Measurements from ENCODE around the gene TMEM51. TPM values are rescaled to one million over a fixed set of nuclear protein-coding genes. Genes with fewer than 3 reads are reported as not detected.

TMEM51 gene
- total and polyA plus RNA-seq, 10 of the 15 experiments (the other 5 are each of a cell fraction or from before 2014, with no cell fraction given) = 0.55 to 4.8 (median 3.1) TPM

GRCh38 chr1:15174615-15174983, 21.1 kb downstream of the TMEM51 start:
- H3K4me2 ChIP-seq (ENCODE audit: control insufficient read depth, insufficient read depth) = no peak overlapping the region
- ChIA-PET SMC1A (ENCODE audit: uncharacterized antibody, unreplicated experiment) (interaction anchor here (0.8 to 3.2 kb wide), 7 partner anchors 10 to 97 kb away, joined by 3 to 17 read pairs (median 6); no protein-coding TSS in a partner anchor), CTCF (interaction anchor here (1.0 to 2.2 kb wide), 4 partner anchors 17 to 97 kb away, joined by 3 to 7 read pairs (median 5); partner anchors contain the start of gene TMEM51), POLR2A (interaction anchor here (2.1 to 3.1 kb wide), 2 partner anchors 9 to 19 kb away, joined by 5 to 12 read pairs; no protein-coding TSS in a partner anchor), RAD21 (ENCODE audit: unreplicated experiment) (interaction anchor here (1.3 kb wide), 1 partner anchor 46 kb away, joined by 4 read pairs; no protein-coding TSS in a partner anchor)
- WGBS (ENCODE audit: insufficient coverage, insufficient replicate concordance, low lambda C conversion rate, missing lambda C conversion rate) = 16% methylated on average over 3 of the region's 3 CpGs
- in situ Hi-C loops (cut with MboI) (no loop called here), intact Hi-C loops (cut with micrococcal nuclease; ENCODE audit: unreplicated experiment) (no loop called here)
- peaks cover 5% of the 10 kb centered on the region for H3K79me2 ChIP-seq (ENCODE audit: control insufficient read depth, insufficient read depth, low read length)
- no peak overlapping the region; the same call in 1 of the 2 replicates for H3K27ac ChIP-seq (ENCODE audit: control insufficient read depth, insufficient read depth)
- no peaks in the 10 kb centered on the region for H4K20me1 ChIP-seq (ENCODE audit: control insufficient read depth, insufficient read depth)
- no peak for ATAC-seq
- BruUV-seq (replicated peaks) = no TSS peak
- peaks cover 44% of the 10 kb centered on the region for H3K4me1 ChIP-seq (ENCODE audit: control insufficient read depth, insufficient read depth, low read length)
- no peak overlapping the region for H3K9ac ChIP-seq (ENCODE audit: control insufficient read depth, insufficient read depth, low read length)
- no peak overlapping the region for H3K4me3 ChIP-seq
- FAIRE-seq = no peak
- no peaks in the 10 kb centered on the region for H3K27me3 ChIP-seq (replicated peaks in 1 of 2; ENCODE audit: control insufficient read depth in 2 of 2, insufficient read depth in 2 of 2, low read length in 1 of 2)
- no peak overlapping the region for H2AFZ ChIP-seq (ENCODE audit: control insufficient read depth, low read depth, low read length)
- no peak for DNase-seq (ENCODE audit: low read depth, low spot score)
- peaks cover 2% of the 10 kb centered on the region; the same call in 2 of the 3 replicates for H3K9me3 ChIP-seq (replicated peaks; ENCODE audit: control insufficient read depth, insufficient read depth, low read length)
- H3K36me3 ChIP-seq (ENCODE audit: control insufficient read depth in 2 of 2, insufficient read depth in 2 of 2, low read length in 1 of 2) = no peaks in the 10 kb centered on the region
- TF ChIP-seq TBL1XR1 (IDR thresholded peaks at IDR 0.05; ENCODE audit: low read depth, low read length) (no peak), USF2 (IDR thresholded peaks at IDR 0.05; ENCODE audit: borderline replicate concordance, low read depth, low read length) (no peak), IKZF2 (IDR thresholded peaks at IDR 0.05) (no peak), NKRF (conservative IDR thresholded peaks at IDR 0.05) (no peak), CEBPZ (IDR thresholded peaks at IDR 0.05; ENCODE audit: low read depth, low read length) (no peak), MYC (IDR thresholded peaks at IDR 0.05; ENCODE audit: insufficient read depth, insufficient read length, insufficient replicate concordance, low read length, severe bottlenecking) (no peak), PRDM15 (CRISPR knock-in tag; IDR thresholded peaks at IDR 0.05) (no peak), LARP7 (IDR thresholded peaks at IDR 0.05) (no peak), DPF2 (IDR thresholded peaks at IDR 0.05) (no peak), POLR2AphosphoS5 (IDR thresholded peaks at IDR 0.05; ENCODE audit: low read length) (no peak), NFIC (IDR thresholded peaks at IDR 0.05; ENCODE audit: low read depth, low read length) (no peak), MLLT1 (IDR thresholded peaks at IDR 0.05) (no peak)

Data from GM12878 (cell line).